ENCODE results near the gene NTRK1.

NTRK1 gene

DNA sequence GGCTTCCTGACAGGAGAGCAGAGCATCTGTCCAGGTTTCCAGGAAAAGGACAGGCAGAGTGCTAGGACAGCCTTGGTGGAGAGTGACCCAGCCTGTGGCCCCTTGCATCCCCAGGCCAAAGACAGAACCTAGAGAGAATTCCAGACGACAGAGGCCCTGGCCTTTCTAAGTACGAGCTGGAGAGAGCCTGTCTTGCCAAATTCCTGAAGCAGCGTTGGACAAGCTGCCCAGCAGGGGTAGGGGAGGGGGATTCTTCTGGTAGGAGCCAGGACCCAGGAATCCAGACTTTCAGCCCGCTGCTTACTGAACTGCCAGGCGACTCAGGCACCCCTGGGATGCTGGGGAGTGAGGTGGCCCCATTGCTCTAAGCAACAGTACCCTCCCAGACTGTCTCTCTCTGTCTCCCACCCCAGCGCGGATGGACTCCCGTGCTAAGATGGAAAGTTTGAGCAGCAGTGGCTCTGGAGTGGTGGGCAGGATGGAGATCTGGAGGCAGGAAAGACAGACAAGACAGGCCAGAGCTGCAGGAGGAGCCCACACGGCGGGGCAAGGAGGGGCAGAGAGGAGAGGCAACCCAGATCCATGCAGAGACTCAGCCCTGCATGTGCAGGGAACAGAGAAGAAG lies 24.0 kb downstream of the NTRK1 start:
- no peak overlapping the region for H3K4me3 ChIP-seq (ENCODE audit: low read depth, low read length)
- no peak for DNase-seq (ENCODE audit: low read depth)
- TF ChIP-seq, protein P1, sequence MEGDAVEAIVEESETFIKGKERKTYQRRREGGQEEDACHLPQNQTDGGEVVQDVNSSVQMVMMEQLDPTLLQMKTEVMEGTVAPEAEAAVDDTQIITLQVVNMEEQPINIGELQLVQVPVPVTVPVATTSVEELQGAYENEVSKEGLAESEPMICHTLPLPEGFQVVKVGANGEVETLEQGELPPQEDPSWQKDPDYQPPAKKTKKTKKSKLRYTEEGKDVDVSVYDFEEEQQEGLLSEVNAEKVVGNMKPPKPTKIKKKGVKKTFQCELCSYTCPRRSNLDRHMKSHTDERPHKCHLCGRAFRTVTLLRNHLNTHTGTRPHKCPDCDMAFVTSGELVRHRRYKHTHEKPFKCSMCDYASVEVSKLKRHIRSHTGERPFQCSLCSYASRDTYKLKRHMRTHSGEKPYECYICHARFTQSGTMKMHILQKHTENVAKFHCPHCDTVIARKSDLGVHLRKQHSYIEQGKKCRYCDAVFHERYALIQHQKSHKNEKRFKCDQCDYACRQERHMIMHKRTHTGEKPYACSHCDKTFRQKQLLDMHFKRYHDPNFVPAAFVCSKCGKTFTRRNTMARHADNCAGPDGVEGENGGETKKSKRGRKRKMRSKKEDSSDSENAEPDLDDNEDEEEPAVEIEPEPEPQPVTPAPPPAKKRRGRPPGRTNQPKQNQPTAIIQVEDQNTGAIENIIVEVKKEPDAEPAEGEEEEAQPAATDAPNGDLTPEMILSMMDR (IDR thresholded peaks at IDR 0.05; ENCODE audit: low read depth, low read length, missing control alignments): no peak

DNA sequence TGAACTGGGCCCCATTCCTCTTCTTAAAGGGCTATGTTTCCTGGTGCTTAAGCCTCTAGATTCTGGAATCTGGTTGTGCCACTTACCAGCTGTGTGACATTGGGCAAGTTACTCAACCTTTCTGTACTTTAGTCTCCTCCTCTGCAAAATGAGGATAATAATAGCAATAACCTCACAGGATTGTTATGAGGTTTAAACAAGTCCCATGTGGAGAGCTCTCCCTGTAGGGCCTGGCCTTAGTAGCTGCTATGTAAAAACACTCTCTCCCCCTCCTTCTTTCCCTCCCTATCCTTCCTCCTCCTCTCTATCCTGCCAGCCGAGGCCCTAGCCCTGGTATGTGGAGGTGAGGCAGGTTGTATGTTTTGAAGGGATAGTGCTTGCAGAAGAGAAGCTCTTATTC lies 24.6 kb downstream of the NTRK1 start:
- TF ChIP-seq, protein P1 (IDR thresholded peaks at IDR 0.05; ENCODE audit: low read depth, low read length, missing control alignments): no peak
- no peak overlapping the region for H3K4me3 ChIP-seq (ENCODE audit: low read depth, low read length)
- DNase-seq (ENCODE audit: low read depth): no peak

DNA sequence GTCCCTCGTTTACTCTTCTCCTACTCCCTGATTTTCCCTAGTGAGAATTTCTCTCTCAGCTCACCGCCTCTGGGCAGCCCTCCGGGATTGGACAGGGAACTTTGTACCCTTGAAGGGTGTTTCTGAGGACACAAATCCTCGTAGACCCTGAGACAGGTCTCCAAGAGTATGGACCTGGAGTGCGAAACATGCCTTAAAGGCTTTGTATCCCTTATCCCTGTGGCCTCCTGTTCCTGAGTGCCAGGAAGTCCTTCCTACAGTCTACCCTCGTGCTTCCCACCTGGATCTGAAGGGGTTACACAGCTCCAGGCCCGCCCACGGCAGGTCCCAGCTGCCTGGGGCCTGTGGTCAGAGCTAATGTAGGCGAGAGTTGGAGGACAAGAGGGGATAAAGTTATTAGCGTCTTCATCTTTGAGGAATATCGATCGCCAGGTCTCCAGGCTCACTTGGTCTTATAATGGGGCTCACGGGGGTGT lies 25.3 kb downstream of the NTRK1 start:
- no peak overlapping the region for H3K4me3 ChIP-seq (ENCODE audit: low read depth, low read length)
- TF ChIP-seq, protein P1 (IDR thresholded peaks at IDR 0.05; ENCODE audit: low read depth, low read length, missing control alignments): no peak
- DNase-seq (ENCODE audit: low read depth): no peak

DNA sequence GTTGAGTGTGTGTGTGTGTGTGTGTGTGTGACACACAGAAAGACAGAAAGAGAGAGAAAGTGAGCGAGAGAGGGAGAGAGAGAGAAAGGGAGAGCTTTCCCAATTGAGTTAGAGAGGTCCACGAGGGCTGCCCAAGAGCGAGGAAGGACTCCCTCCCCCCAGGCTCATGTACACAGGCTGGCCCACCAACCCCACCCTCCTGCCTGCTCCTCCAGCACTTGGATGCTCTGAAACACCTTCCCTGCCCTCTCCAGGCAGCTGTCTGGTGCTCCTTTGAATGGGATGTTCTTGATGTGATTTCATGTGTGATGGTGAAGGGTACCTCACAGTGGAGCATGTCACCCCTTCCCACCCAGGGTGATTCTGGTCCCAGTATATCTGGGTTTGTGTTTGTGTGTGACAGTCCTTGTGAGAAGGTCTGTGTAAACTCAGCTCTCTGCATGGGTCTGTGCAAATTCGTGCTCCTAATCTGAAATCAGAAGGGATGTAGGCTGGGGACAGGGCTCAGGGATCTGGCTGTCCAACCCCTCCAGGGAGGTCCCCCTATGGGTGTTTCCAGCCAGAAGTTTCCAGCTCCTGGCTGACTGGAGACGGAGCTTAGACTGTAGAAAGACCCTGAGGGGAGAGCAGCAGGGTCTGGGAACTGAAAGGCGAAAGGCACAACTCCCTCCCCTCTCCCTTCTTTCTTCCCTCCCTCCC lies 26.1 kb downstream of the NTRK1 start:
- no peak overlapping the region for H3K4me3 ChIP-seq (ENCODE audit: low read depth, low read length)
- no peak for DNase-seq (ENCODE audit: low read depth)
- TF ChIP-seq, protein P1 (IDR thresholded peaks at IDR 0.05; ENCODE audit: low read depth, low read length, missing control alignments): no peak

DNA sequence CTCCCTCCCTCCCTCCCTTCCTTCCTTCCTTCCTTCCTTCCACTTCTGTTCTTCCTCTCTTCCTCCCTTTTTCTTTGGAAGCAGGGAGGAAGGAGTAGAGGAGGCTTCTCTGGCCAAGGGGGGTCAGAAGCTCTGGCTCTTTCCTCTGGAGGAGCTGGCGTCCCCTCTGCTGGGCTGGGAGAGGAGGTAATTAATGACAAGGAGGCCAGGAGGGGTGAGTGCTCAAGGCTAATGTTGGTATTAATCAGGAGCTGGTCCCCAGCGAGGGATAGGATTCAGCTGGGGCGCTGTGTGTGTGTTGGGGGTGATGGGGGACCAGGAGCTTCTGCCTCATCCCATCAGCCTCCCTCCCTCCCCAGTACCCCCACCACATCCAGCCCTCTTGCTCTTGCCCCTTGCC lies 26.7 kb downstream of the NTRK1 start:
- no peak overlapping the region for H3K4me3 ChIP-seq (ENCODE audit: low read depth, low read length)
- DNase-seq (ENCODE audit: low read depth): no peak

DNA sequence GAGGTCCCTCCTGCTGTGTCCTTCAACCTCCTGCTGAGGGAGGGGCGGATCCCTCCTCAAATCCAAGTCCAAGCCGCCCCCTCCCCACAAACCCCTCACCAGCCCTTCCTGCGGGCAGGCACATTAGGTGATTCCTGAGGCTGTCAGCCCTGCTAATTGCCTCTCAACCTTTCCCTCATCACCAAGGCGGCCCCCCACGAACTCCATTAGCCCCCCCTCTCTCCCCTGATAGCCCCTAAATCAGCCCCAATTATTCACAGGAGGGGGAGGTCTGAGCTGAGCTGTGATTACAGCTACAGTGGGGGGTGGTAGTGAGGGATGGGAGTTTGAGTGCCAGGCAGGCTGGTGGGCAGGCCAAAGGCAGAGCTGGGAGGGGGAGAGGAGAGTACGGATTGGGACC lies 27.1 kb downstream of the NTRK1 start:
- H3K4me3 ChIP-seq (ENCODE audit: low read depth, low read length): no peak overlapping the region
- TF ChIP-seq, protein P1 (IDR thresholded peaks at IDR 0.05; ENCODE audit: low read depth, low read length, missing control alignments): no peak
- no peak for DNase-seq (ENCODE audit: low read depth)

More for the DNA sequence above, 26.7 kb downstream of the NTRK1 start:
- TF ChIP-seq, protein P1 (IDR thresholded peaks at IDR 0.05; ENCODE audit: low read depth, low read length, missing control alignments): no peak

All from GM12864 (cell line).